CD4-positive, alpha-beta T cell treated with Interleukin-2 at 100 ng/mL for 4 hours (primary cell): ENCODE data around the gene MSL3.
A peak's percentile ranks its signal among the peaks of the same experiment; 100 is the strongest.

Experiments used
- DNase-seq: peaks from one replicate; pipeline ENCODE4 v3.0.0-alpha.2; 2020; ENCODE audit warnings: low spot score

The MSL3 gene, protein sequence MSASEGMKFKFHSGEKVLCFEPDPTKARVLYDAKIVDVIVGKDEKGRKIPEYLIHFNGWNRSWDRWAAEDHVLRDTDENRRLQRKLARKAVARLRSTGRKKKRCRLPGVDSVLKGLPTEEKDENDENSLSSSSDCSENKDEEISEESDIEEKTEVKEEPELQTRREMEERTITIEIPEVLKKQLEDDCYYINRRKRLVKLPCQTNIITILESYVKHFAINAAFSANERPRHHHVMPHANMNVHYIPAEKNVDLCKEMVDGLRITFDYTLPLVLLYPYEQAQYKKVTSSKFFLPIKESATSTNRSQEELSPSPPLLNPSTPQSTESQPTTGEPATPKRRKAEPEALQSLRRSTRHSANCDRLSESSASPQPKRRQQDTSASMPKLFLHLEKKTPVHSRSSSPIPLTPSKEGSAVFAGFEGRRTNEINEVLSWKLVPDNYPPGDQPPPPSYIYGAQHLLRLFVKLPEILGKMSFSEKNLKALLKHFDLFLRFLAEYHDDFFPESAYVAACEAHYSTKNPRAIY

DNA sequence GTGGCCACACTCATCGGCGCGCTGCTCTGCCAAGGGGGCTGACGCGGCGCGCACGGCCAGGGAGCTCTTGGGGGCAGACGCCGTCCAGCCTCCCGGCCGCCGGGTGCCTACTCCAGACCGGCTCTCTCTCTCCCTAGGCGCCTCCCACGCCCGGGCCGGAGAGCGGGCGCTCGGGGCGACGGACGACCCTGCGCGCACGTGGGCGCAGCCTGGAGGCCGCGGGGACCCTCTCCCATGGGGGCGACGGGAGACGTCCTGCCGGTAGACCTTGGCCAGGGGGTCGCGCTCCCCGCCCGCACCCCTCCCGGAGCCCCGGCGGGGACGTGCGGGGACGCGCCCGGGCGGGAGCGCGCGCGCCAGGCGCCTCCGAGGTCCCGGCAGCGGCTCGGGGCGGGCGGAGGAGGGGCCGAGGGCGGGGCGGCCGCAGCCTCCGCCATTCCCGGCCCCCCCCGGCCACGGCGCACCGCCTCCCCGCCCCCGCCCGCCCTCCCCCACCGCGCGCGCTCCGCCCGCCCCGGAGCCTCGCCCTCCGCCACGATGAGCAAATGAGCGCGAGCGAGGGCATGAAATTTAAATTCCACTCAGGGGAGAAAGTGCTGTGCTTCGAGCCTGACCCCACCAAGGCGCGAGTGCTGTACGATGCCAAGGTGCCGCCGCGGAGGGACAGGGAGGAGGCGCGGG is at the start of gene MSL3:
Gene MSL3, plus strand, starts transcription at position 519 of the 681 bp plus-strand sequence. Its CDS starts 27 bp downstream, at position 546.
- DNase-seq = no peak

- DNase-seq = no peak
These were observed 35.7 kb upstream of the MSL3 start for GRCh38 chrX:11722304-11722703.

GRCh38 chrX:11724122-11725017 is 33.7 kb upstream of the MSL3 start:
- DNase-seq = peak; percentile 32

GRCh38 chrX:11725631-11726442 is 32.2 kb upstream of the MSL3 start:
- DNase-seq = no peak

- no peak for DNase-seq
These were observed 29.5 kb upstream of the MSL3 start for GRCh38 chrX:11728556-11728955.

DNA sequence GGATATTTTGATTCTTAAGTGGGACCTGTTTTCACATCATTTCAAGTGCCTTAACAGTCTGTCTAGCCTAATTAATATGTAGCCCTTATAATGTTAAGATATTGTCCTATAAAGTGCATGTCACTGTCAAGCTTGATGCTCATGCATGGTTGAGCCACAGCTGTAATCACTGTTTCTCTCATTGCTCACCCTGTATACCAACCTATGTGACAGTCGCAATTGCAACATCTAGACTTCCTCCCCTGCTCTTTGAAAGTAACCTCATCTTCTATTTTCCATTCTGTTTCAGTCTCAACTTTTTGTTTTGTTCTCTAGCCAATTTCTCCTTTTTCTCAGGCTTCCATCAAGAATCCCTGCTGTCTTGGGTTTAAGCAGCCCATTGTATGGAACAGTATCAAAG is 24.4 kb upstream of the MSL3 start:
- no peak for DNase-seq

GRCh38 chrX:11739776-11740175 is 18.3 kb upstream of the MSL3 start:
- DNase-seq = no peak

DNA sequence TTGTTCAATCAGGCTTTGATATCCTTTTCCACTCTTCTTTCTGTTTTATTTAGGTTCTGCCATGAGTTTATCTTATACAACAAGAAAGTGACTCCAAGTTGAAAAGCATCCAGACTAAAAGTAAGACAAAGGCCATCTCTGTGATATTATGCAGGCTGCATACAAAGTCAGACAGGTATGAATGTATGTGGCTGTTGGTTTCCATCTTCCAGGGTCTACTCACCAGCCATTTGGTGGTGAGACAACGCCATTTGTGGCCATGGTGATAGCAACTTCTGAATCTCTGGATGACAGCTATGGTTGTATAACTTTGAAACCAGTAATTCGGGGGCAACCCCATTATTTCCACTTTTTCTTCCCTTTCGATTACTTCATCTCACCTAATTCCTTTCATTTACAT is 17.2 kb upstream of the MSL3 start:
- DNase-seq = no peak

- no peak for DNase-seq
These were observed 16.5 kb upstream of the MSL3 start for GRCh38 chrX:11741574-11741973.

DNA sequence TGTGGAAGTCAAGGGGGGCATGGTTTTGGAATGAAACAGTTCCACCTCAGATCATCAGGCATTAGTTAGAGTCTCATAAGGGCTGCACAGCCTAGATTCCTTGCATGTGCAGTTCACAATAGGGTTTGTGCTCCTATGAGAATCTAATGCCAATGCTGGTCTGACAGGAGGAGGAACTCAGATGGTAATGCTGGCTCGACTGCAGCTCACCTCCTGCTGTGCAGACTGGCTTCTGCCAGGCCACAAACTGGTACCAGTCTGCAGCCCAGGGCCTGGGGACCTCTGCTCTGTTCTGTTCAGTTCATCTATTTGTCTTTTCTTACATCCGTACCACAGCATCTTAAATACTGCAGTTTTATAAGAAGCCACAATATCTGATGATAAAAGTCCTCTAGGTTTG is 12.2 kb upstream of the MSL3 start:
- DNase-seq = no peak

- no peak for DNase-seq
These were observed 8.0 kb upstream of the MSL3 start for GRCh38 chrX:11750046-11750445.

DNA sequence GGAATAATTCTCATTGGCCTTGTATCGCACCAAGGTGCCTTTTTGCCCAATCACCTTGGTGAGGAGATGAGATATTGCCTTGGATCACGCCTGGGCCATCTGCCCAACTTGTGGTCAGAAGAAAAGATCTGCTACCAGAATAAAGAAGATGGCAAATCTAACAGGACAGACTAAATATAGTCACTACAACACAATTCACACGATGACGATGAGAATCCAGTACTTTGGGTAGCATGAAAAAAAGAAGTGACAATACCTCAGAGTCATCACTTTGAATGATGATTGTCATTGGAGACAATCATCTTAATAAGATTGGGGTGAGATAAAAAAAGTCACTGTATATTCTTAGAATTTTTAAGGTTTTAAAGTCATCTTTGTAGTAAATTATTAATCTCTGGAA is 7.3 kb upstream of the MSL3 start:
- DNase-seq = no peak

DNA sequence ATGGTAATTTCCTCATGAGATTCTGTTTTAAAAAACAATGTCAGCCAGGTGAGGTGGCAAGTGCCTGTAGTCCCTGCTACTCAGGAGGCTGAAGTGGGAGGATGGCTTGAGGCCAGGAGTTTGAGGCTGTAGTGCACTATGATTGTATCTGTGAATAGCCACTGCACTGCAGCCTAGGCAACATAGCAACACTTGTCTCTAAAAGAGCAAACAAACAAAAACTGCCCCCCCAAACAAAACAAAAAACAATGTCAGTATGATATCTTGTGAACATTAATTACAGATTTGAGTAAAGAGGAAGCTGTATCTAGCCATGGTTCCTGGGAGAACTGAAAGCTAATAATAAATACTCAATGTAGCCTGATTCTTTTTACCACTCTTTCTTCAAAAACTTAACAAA is 6.8 kb upstream of the MSL3 start:
- no peak for DNase-seq

DNA sequence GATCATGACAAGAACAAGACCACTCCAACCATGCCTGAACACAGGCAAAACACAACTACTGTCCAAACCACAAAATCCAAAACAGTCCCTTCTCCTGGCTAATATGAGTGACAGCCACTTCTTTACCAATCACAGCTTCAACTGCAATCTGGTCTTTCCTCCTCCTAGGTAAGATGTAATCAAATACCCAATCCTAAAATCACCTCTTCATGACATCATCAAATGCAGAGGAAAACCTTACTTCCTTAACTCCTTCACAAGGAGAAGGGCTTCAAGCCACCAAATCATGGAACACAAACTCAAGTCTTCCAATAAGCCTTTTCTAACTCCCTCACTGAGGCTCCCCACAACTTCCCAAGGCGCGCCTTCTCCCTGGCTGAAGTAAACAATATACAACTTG is 4.4 kb upstream of the MSL3 start:
- DNase-seq = no peak

GRCh38 chrX:11754958-11755645 is 2.9 kb upstream of the MSL3 start:
- no peak for DNase-seq

DNA sequence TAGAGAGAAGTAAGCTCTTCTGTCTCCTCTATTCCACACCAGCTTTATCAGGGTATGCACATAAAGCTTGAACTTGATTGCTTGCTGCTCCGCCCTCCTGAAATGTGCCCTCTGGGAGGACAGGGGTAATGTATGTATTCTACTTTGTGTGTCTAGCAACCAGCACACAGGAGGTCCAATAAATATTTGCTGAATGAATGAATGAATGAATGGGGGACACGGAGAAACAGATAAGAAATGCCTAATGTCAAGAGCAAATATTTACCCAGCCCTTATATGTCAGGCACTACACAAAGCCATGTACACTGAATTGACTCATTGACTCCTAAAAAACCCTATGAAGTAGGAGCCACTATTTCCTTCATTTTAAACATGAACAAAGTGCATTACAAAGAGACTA is 2.3 kb upstream of the MSL3 start:
- DNase-seq = no peak

DNA sequence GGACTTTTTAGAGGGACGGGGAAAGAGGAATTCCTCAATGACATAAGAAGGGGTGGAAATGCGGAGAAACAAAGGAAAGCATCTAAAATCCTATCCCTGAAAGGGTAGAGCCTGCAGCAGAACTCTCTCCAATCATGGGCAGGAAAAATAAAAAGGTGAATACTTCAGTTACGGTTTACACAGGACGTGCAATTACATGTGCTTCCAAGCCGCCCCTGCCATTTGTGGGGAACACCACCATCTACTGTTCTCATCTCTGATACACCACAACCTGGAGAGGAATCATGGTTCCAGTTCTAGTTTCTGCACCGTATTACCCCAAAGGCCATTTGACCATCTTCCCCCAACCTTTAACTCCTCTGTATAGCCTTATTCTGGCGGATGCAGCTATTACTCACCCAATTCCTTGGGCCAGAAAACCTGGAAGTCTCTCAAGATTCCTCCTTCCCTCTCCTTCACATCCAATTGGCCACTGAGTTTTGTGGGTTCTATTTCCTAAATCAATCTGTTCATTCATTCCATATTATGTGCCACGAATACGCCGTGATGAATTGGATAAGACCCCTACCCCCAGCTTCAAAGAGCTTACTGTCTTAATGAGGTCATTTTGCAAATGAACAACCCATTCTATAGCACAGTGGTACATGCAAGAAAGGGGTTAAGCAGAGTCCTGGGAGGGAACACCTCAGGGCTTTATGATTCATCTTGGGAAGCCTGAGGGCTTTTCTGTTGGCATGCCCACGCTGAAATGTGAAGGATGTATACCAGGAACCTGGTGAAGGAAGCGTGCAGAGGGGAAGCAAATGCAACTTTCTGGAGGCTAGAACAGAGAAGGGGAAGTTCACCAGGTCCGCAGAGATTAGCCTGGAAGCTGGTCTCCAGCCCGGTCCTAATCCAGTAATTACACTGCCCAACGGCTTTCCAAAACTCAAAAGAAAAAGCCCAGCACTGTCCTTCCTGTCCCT is 1.4 kb upstream of the MSL3 start:
- no peak for DNase-seq

GRCh38 chrX:11757397-11757718 is 679 bp upstream of the MSL3 start:
- no peak for DNase-seq

- peak; percentile 91 for DNase-seq
These were observed 549 bp downstream of the MSL3 start for GRCh38 chrX:11758400-11759171.
